Measurements from ENCODE around the gene C12orf42. TPM values are rescaled to one million over a fixed set of nuclear protein-coding genes. Genes with fewer than 3 reads are reported as not detected.

C12orf42 gene
- total RNA-seq, 1 donor = not detected

DNA sequence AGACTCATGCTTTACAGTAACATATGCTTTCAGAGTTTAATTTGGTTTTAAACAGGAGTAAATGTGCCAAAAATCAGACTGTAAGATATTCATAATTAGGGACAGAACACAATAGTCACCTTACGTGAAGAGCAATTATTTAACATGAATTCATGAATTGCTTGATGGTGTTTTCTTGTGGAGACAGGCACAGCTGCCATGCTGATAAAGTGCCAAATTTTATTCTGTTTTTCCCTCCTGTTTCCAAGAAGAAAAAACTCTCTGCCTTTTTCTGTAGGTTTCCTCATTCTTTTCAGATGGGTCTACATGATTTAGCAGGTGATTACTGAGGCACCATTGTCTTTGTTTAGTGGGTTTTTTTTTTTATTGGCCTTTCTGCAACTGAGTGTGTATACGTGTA, 80.1 kb downstream of the C12orf42 start:
- TF ChIP-seq, protein P1, sequence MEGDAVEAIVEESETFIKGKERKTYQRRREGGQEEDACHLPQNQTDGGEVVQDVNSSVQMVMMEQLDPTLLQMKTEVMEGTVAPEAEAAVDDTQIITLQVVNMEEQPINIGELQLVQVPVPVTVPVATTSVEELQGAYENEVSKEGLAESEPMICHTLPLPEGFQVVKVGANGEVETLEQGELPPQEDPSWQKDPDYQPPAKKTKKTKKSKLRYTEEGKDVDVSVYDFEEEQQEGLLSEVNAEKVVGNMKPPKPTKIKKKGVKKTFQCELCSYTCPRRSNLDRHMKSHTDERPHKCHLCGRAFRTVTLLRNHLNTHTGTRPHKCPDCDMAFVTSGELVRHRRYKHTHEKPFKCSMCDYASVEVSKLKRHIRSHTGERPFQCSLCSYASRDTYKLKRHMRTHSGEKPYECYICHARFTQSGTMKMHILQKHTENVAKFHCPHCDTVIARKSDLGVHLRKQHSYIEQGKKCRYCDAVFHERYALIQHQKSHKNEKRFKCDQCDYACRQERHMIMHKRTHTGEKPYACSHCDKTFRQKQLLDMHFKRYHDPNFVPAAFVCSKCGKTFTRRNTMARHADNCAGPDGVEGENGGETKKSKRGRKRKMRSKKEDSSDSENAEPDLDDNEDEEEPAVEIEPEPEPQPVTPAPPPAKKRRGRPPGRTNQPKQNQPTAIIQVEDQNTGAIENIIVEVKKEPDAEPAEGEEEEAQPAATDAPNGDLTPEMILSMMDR (IDR thresholded peaks at IDR 0.05; ENCODE audit: insufficient read depth, low read depth, low read length) = no peak
- no peak for DNase-seq (ENCODE audit: low read depth)
- no peak overlapping the region for H3K4me3 ChIP-seq (ENCODE audit: low read depth, low read length)

DNA sequence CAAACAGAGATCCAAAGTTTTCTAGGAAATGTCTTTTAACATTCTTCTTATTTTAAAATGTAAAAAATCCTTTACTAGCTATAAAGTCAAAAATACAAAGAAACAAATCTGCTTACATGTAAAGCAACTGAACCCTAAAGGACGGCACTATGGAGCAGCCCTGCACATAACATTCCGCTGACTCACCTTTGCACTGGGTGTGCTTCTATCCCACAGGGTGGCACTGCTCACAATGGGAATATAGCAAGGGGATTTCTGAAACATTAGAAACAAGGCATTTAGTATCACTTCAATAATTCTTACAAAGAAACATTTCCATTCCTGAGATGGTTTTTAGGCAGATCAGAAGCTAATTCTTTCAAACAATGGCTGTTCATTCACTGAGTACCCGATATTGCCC, 94.3 kb downstream of the C12orf42 start:
- no peak for DNase-seq (ENCODE audit: low read depth)
- no peak overlapping the region for H3K4me3 ChIP-seq (ENCODE audit: low read depth, low read length)
- TF ChIP-seq, protein P1 (IDR thresholded peaks at IDR 0.05; ENCODE audit: insufficient read depth, low read depth, low read length) = no peak

GRCh38 chr12:103399986-103400385, 95.8 kb downstream of the C12orf42 start:
- TF ChIP-seq, protein P1 (IDR thresholded peaks at IDR 0.05; ENCODE audit: insufficient read depth, low read depth, low read length) = no peak
- no peak overlapping the region for H3K4me3 ChIP-seq (ENCODE audit: low read depth, low read length)
- DNase-seq (ENCODE audit: low read depth) = no peak

GRCh38 chr12:103397536-103397935, 98.2 kb downstream of the C12orf42 start:
- no peak for DNase-seq (ENCODE audit: low read depth)
- TF ChIP-seq, protein P1 (IDR thresholded peaks at IDR 0.05; ENCODE audit: insufficient read depth, low read depth, low read length) = no peak
- no peak overlapping the region for H3K4me3 ChIP-seq (ENCODE audit: low read depth, low read length)

DNA sequence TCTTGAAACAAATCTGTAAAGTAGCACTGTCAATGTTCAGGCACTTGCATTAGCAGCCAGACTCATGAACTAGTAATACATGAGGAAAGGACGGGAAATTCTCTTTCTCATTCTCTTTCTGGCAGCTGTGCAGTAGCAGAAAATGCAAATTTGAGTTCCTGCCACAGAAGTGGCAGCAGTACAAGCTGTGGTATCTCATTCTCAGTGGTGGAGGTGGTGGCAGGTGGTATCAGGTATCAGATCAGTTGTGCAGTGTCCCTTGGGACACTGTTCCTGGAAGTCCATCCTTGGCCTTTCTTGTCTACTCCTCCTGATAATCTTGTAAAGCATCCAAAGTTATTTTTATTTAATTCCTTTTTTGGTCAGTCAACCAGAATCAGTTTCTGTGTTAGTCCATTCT, 103.0 kb downstream of the C12orf42 start:
- TF ChIP-seq, protein P1 (IDR thresholded peaks at IDR 0.05; ENCODE audit: insufficient read depth, low read depth, low read length) = no peak
- no peak overlapping the region for H3K4me3 ChIP-seq (ENCODE audit: low read depth, low read length)
- DNase-seq (ENCODE audit: low read depth) = no peak

DNA sequence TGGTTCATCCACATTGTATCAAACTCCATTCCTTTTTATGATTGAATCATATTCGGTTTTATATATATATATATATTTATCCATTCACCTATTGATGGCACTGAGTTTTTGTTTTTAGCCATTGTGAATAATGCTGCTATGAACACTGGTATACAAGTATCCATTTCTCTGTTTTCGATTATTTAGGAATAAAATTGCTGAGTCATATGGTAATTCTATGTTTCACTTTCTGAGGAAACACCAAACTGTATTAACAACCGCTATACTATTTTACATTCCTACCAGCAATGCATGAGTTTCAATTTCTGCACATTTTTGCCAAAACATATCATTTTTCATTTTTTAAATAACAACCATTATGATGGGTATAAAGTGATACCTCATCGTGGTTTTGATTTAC, 104.7 kb downstream of the C12orf42 start:
- DNase-seq (ENCODE audit: low read depth) = no peak
- no peak overlapping the region for H3K4me3 ChIP-seq (ENCODE audit: low read depth, low read length)
- TF ChIP-seq, protein P1 (IDR thresholded peaks at IDR 0.05; ENCODE audit: insufficient read depth, low read depth, low read length) = no peak

DNA sequence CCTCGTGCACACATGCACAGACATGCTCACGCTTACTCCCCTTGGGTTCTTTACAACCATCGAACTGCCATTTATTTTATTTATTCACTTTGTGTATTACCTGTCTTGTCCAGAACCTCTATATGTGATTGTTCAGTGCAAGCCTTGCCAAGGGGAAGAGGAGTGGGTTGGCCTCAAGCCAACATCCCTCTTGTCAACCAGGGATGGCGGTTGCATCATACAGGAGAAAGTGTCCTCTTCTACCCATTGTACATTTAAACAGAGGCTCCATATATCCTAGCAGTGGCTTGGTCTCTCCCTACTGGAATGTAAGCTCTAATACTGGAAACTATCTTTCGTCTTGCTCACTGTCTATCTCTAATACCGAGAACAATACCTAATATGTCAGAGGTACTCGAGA, 108.4 kb downstream of the C12orf42 start:
- no peak for DNase-seq (ENCODE audit: low read depth)
- H3K4me3 ChIP-seq (ENCODE audit: low read depth, low read length) = no peak overlapping the region
- TF ChIP-seq, protein P1 (IDR thresholded peaks at IDR 0.05; ENCODE audit: insufficient read depth, low read depth, low read length) = no peak

All from fibroblast of villous mesenchyme (primary cell).